ENCODE results near the gene MYOD1.

The MYOD1 gene

GRCh38 chr11:17745023-17745772 lies 25.8 kb downstream of the MYOD1 start:
- no peak for TF ChIP-seq CTCF (IDR thresholded peaks at IDR 0.05; ENCODE audit: low read depth, low read length)
- no peak for DNase-seq (ENCODE audit: extremely low read depth, low read depth)

- no peak for TF ChIP-seq CTCF (IDR thresholded peaks at IDR 0.05; ENCODE audit: low read depth, low read length)
Measured at GRCh38 chr11:17746096-17746495, 26.7 kb downstream of the MYOD1 start.

GRCh38 chr11:17747131-17747955 lies 28.0 kb downstream of the MYOD1 start:
- TF ChIP-seq CTCF (IDR thresholded peaks at IDR 0.05; ENCODE audit: low read depth, low read length): no peak
- no peak for DNase-seq (ENCODE audit: extremely low read depth, low read depth)

More at GRCh38 chr11:17746096-17746495, 26.7 kb downstream of the MYOD1 start:
- no peak for DNase-seq (ENCODE audit: extremely low read depth, low read depth)

DNA sequence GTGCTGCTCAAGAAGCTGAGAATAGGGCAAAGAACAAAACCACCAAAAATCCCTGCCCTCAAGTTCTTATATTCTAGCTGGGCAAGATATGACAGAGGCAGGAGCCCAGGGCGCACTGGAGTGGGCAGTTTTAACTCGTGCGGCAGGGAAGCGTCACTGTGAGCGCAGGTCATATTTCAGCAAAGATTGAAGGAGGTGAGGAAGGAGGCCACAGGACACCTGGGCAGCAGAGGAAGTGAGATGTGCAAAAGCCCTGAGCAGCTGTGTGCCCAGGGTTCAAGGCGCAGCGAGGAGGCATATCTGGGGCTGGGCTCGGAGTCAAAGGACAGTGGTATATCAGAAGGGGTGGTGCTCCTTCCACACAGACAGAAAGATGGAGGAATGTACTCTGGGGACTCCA lies 28.7 kb downstream of the MYOD1 start:
- DNase-seq (ENCODE audit: extremely low read depth, low read depth): no peak
- TF ChIP-seq CTCF (IDR thresholded peaks at IDR 0.05; ENCODE audit: low read depth, low read length): no peak

DNA sequence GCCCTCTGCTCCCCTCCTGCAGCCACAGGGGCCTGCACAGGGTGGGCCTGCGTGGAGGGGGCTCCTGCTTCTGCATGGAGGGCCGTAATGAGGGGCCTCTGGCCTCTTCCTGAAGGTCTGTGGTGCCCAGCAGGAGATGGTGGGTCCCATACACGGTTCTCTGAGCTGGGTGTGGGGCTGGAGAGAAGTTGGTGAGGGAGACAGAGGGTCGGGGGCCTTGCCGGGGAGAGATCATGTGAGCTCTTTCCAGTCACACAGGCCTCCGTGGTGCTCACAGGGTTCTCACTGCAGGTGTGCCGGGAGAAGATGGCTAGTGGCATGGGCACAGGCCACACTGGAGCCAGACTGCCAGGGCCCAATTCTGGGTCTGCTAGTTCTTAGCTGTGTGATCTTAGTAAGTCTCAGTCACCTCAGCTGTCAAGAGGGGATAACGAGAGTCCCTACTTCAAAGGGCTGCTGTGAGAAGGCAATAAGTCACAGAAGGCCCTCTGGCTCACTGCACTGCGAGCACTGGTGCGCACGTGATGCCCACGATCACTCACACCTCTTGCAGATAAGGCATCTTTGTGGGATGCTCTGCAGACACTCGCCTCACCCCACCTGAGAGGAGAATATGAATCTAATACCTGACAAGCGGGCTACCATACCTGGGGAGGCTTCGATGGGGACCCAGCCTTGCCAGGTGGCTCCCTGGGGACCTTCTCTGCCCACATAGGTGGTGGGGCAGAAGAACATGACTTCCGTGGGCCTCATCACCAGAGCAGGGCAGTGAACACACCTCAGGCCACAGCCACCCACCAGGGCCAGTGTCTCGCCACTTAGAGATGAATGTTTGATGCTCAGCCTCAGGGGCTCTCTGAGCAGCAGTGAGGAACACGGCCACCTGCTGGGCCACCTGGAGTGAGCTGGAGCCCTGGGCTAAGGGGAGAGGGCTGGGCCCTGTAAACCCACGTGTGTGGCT lies 29.7 kb downstream of the MYOD1 start:
- no peak for TF ChIP-seq CTCF (IDR thresholded peaks at IDR 0.05; ENCODE audit: low read depth, low read length)
- no peak for DNase-seq (ENCODE audit: extremely low read depth, low read depth)

- no peak for DNase-seq (ENCODE audit: extremely low read depth, low read depth)
- no peak for TF ChIP-seq CTCF (IDR thresholded peaks at IDR 0.05; ENCODE audit: low read depth, low read length)
Measured at GRCh38 chr11:17750013-17750800, 30.8 kb downstream of the MYOD1 start.

All from AG09319 (cell line).